GM06990 (cell line): ENCODE measurements around the gene NTM.

Source experiments
- DNase-seq: peaks from one replicate; pipeline ENCODE4 v3.0.0-alpha.2; 2011; ENCODE audit not compliant: insufficient read length; ENCODE audit errors: extremely low read depth
- H3K27me3 ChIP-seq: replicated peaks from 2 replicates; pipeline ENCODE4 v1.6.0; 2011; ENCODE audit warnings: low read length; ENCODE audit not compliant: control insufficient read depth, insufficient read depth
- H3K36me3 ChIP-seq: 2 replicates; pipeline ENCODE4 v1.5.1; 2011; ENCODE audit warnings: low read length; ENCODE audit not compliant: control insufficient read depth, insufficient read depth
- H3K4me3 ChIP-seq: replicated peaks from 2 replicates; pipeline ENCODE4 v1.5.1; 2011; ENCODE audit warnings: low read depth, mild to moderate bottlenecking, control low read depth, low read length
- CTCF ChIP-seq: IDR thresholded peaks from 2 replicates; pipeline ENCODE4 v1.5.1; 2011; ENCODE audit warnings: low read length, control low read depth, mild to moderate bottlenecking, inconsistent platforms; ENCODE audit not compliant: insufficient read depth, poor library complexity, severe bottlenecking

NTM gene

GRCh38 chr11:131454490-131454889, 84.1 kb downstream of the NTM start:
- TF ChIP-seq CTCF = no peak
- no peaks in the 10 kb centered on the region for H3K36me3 ChIP-seq
- no peak for DNase-seq
- no peak overlapping the region for H3K4me3 ChIP-seq
- peaks cover 1% of the 10 kb centered on the region for H3K27me3 ChIP-seq

DNA sequence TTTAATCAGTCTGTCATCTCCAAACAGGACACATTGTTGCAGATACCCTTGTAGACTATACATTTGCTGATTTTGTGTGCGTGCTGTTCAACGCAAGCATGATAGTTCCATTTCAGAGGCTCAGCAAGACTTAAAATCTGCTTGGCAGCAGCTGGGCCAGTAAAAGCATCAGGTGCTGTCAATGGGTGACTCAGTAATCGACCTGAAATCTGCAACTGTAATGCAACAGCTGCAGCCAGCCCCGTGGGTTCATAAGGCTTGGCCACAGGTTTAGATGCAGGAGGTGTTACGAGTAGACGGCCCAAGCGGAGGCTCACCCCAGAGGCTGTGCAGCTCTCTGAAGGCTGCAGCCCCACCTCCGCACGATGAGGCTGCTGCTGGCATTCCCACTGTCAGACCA, 84.6 kb downstream of the NTM start:
- DNase-seq = no peak
- peaks cover 1% of the 10 kb centered on the region for H3K27me3 ChIP-seq
- TF ChIP-seq CTCF = no peak
- H3K4me3 ChIP-seq = no peak overlapping the region
- H3K36me3 ChIP-seq = no peaks in the 10 kb centered on the region

- DNase-seq = no peak
- Histone ChIP-seq H3K27me3 (peaks cover 1% of the 10 kb centered on the region), H3K36me3 (no peaks in the 10 kb centered on the region), H3K4me3 (no peak overlapping the region)
- no peak for TF ChIP-seq CTCF
Measured at GRCh38 chr11:131455843-131456704, 85.7 kb downstream of the NTM start.

- no peak for DNase-seq
- no peak overlapping the region for H3K4me3 ChIP-seq
- H3K36me3 ChIP-seq = no peaks in the 10 kb centered on the region
- TF ChIP-seq CTCF = no peak
- H3K27me3 ChIP-seq = peaks cover 1% of the 10 kb centered on the region
Measured at GRCh38 chr11:131457163-131457562, 86.7 kb downstream of the NTM start.

GRCh38 chr11:131458421-131458820, 88.0 kb downstream of the NTM start:
- Histone ChIP-seq H3K27me3 (peaks cover 1% of the 10 kb centered on the region), H3K4me3 (no peak overlapping the region)
- no peak for TF ChIP-seq CTCF

More at GRCh38 chr11:131458421-131458820, 88.0 kb downstream of the NTM start:
- H3K36me3 ChIP-seq = no peaks in the 10 kb centered on the region
- DNase-seq = no peak
